Activated CD4-positive, alpha-beta T cell treated with anti-CD3 and anti-CD28 coated beads for 4 hours (primary cell): ENCODE data around the gene PPP2R1A.
"Not testable (repeated sequence)": the region's sequence is repeated elsewhere in the genome, so short reads cannot be mapped to it uniquely, and the experiment has no call there.

ENCODE experiments used
- DNase-seq, 2 donors: peaks; one replicate each; pipeline ENCODE4 v3.0.0-alpha.2; 2020

Gene PPP2R1A

DNA sequence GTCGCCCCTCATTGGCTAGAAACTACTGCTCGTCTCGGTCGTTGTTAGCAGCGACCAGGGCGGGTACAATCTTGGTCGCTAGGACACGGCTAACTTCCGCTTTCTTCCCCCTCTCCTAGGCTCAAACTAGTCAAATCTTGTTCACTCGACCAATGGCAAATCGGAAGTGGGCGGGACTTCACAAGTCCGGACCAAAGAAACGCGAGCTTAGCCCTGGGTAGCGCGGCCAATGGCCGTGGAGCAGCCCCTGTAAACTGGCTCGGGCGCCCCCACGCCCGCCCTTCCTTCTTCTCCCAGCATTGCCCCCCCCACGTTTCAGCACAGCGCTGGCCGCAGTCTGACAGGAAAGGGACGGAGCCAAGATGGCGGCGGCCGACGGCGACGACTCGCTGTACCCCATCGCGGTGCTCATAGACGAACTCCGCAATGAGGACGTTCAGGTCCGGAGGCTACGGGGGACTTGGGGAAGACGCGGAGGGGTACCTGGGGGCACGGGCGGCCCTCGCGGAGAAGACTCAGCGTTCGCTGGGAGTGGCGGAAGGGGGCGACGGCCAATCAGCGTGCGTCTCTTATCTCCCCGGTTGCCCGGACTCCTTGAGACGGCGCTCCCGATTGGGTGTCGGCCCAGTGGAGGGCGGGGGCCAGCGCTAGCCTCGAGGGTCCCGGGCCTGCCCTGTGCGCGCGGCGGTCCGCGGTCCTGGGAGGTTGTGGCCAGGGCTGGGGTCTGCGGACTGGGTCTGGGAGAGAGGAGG lies at the start of gene PPP2R1A:
Gene PPP2R1A (plus strand): TSS at position 318 of the 752 bp plus-strand sequence. CDS start 45 bp downstream, at position 363.
- DNase-seq, result peak; percentile 97 to 99

DNA sequence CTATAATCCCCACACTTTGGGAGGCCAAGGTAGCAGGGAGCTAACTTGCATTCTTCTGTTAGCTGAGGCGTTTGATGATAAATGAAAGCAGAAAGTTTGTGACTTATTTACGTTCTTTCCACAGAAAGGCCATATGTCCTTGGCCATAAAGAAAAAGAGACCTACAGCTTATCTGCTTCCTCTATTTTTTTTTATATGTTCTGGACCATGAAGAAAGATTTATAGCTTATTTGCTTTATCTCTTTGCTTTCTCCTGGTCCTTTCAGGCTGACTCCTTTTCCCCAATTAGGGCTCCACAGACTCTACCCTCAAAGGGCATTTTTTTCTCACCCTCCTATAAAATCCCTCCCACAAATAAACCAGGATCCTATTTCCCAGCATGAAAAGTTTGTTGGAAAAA lies 48.6 kb upstream of the PPP2R1A start:
- no peak for DNase-seq

DNA sequence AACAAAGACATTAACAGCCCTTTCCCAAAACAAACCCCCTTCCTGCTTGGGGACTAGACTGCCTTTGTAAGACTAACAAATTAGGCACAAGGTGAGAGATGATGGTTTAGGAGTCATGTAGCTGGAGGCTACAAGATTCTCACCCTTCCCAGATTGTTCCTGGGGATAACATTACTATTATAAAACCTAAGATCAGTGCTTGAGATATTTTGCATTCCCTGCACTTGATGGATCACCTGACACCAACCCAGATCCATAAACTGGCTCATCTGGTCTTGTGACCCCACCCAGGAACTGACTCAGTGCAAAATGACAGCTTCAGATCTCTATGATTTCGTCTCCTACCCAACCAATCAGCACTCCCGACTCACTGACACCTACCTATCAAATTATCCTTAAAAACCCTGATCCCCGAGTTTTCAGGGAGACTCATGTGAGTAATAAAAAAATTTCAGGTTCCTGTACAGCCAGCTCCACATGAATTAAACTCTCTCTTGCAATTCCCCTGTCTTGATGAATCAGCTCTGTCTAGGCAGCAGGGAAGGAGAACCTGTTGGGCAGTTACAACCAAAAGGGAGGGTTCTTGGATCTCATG lies 47.8 kb upstream of the PPP2R1A start:
- DNase-seq, result no peak

DNA sequence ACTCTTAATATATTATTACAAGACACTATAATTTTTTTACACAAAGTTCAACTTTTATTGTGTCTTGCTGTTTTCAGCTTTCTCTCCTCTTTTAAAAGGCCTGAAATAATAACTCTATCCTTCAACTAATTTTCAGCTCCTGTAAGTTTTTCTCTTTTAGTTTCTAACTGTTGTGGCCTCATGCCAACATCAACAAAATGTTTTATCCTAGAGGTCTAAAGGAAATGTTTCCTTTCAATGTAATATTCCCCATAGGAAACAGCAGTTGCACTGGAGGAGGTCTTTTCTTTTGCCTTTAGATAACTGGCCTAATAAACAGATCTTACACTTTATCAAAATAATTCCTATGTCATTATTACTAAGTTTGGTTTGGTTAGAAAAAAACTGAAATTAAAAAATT lies 41.6 kb upstream of the PPP2R1A start:
- no peak for DNase-seq

DNA sequence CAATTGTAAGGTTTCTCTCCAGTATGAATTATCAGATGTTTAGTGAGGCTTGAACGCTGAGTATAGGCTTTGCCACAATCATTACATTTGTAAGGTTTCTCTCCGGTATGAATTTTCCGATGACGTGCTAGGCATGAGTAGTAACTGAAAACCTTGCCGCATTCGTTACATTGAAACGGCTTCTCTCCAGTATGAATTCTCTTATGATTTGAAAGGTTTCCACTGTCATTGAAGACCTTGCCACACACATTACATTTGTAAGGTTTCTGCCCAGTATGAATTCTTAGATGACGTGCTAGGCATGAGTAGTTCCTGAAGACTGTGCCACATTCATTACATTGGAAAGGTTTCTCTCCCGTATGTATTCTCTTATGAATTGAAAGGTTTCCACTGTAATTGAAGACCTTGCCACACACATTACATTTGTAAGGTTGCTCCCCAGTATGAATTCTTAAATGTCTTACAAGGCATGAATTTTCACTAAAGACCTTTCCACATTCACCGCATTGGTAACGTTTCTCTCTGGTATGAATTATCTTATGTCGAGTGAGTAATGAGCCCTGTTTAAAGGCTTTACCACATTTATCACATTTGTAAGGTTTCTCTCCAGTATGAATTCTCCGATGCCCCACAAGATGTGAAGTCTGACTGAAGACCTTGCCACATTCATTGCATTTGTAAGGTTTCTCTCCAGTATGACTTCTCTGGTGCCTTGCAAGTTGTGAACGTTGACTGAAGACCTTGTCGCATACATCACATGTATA lies 34.1 kb upstream of the PPP2R1A start:
- DNase-seq, result no peak

DNA sequence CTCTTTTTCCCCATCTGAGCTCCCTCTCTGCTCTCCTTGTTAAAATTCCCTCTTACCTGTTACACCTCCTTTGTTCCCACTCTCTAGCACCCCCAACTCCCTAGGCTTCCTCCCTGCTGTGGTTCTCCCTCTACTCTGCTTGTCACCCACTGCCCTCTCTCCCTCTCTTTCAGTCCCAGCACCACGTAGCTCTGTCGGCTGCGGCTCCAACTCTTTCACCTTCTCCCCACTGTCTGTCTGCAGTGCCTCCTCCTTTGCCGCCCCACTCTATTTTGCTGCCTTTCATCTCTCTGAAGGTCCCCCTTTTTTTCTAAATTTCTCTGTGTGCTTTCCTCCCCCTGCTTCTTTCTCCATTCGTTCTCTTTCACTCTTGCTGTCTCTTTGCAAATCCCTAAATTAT lies 19.5 kb upstream of the PPP2R1A start:
- no peak for DNase-seq

DNA sequence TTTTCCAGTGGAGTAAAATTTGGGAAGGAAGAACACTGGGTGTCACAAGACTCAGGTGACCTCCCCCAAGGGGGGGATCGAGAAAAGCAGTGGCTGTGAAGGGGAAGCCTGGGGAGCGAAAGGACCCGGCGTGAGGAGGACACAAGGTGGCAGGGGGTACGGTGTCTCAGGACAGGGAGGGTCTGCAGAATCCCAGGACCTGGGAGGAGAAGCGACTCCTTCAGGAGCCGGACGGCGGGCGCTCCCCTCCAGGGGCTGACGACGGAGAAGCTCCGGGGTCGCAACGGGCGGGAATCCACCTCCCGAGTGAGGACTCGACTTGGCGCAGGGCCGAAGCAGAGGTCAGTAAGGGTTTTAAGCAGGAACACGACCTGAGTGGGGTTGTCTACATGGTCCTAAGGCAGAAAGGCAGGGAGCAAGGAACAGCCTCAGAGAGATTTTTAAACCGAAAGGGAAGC lies 19.0 kb upstream of the PPP2R1A start:
- DNase-seq, result peak in 1 of 2 donors; percentile 11

DNA sequence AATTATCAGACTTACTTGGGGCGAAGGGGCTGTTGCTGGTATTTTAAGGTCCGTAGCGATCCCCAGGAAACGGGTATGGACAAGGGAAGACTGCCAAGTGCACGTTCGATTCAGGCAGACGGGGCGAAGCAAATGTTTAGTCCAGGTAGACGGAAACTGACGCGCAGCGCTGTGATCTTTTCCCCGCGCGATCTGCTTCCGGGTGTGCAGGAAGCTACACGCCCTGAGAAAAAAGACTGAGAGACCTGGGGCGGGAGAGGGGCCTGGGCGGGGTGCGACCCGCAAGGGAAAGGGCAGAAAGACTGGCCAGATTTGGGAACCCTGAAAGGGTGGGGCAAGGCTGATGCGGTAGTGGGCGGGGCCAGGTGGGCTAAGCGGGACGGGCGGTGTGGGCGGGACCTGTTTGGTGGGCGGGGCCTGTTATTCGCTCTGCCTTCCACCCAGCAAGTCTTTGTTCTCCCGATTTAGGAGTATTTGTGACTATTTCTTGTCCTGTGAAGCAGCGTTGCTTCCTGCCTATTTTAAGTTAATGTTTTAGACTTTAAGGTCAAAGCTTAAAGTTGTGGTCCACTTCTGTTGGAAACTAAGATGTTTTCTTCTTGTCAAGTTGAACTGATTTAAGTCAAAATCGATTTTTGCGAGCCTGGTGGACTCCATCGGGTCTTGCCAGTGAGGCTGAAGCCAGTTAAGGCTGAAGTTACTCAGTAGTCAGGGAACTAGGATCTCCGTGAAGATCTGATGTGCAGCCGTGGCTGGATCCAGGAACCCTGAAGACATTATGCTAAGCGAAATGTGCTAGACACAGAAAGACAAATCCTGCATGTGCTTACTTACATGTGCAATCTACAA lies 18.3 kb upstream of the PPP2R1A start, which contains the start of gene ZNF836:
Gene ZNF836 (minus strand): TSS at position 301 of the 849 bp plus-strand sequence. CDS start 3,549 bp downstream, outside the sequence.
- peak; percentile 92 for DNase-seq

DNA sequence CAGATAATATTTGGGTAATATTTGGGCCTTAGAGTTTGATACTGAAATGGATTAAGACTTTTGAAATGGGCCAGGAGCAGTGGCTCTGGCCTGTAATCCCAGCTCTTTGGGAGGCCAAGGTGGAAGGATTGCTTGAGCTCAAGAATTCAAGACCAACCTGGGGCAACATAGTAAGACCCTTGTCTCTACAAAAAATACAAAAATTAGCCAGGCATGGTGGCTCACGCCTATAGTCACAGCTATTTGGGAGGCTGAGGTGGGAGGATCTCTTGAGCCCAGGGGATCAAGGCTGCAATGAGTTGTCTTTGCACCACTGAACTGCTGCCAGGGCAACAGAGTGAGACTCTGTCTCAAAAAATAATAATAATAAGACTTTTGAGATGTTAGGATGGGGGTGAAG lies 17.5 kb upstream of the PPP2R1A start:
- no peak for DNase-seq

DNA sequence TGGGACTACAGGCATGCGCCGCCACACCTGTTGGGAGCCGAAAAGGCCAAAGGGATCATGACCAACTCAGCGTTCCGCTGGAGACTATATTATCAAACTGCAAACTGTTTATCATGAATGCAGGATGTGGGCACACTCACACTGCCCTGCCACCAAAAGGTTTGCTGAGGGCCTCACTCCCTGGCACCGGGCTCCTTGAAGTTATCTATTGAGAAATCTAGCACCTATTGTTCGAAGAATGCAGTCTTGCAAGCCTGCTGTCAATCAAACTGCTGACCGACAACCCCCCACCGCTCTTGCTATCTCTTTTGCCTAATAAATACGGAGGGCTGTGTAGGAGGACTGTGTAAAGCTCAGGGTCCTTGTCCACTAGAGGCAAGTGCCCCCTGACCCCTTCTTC lies 13.3 kb upstream of the PPP2R1A start:
- no peak for DNase-seq

DNA sequence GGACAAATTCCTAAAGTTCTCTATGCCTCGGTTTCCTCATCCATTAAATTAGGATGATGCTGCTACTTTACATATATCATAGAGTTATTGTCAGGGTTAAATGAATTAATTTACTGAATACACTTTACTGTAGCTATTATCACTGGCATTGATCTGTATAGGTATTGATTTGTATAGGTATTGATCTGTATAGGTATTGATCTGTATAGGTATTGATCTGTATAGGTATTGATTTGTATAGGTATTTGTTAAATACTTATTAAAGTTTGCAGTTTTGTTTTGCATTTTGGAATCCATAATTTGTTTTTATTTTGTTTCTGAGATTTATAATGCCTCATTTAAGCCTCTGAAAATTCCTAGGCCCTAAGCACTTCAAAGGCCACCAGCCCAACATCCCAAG lies 2.4 kb upstream of the PPP2R1A start:
- DNase-seq, result no peak

DNA sequence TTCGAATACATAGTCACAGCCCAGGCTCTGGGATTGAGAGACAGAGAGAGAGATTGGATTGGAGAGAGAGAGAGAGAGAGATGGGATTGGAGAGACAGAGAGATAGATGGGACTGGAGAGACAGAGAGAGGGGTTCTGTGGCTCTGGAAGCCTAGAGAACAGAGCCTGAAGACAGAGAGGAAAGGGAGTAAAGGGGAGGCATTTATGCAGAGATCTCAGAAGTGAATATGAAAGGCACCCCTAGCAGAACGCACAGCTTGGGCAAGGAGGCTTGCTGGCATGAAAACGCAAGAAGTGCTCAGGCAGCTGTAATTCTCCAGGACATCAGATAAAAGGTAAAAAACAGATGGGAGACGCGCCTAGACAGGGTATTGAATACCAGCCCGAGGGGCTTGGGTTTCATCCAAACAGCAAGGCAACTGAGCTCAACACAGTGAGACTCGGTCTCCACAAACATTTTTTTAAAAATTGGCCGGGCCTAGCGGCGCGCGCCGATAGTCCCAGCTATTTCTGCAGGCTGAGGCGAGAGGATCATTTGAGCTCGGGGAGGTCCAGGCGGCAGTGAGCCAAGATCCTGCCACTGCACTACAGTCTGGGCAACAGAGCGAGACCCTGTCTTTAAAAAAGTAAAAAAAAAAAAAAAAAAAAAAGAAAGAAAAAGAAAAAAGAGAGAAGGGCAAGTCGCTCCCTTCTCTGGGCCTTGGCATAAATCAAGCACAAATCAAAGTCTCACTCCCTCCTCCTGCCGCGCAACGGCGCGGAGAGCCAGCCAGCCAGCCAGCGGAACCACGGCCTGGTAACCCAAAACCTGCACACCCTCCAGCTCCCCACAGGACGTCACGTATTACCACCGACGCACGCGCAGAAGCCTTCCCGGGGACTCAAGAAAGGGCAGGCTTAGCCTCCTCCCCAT lies 774 bp upstream of the PPP2R1A start:
- no peak for DNase-seq

DNA sequence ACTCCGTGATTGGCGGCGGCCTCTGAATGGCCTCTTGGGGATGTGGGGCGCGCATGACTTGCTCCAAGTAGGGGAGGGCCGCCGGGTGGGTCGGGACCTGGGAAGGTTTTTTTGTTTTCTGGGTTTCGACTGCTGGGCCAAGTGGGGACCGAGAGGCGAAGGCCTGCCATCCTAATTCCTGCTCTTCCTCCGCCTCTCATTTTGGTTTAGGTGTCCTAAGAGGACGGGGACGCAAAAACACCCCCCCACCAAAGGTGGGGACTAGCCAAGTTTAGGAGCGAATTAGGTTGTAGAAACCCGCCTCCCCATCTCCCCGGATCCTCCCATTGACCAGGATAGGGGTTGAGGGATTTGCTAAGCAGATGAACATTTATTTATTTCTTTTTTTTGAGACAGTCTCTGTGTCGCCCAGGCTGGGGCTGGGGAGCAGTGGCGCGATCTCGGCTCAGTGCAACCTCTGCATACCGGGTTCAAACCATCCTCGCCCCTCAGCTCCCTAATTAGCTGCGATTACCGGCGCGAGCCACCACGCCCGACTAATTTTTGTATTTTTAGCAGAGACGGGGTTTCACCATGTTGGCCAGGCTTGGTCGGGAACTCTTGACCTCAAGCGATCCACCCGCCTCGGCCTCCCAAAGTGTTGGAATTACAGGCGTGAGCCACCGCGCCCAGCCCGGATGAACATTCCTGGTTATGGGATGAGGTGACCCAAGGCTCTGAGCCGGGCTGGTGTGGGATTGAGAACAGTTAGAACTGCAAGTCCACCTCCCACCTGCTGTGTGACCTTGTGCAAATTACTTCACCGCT lies 838 bp downstream of the PPP2R1A start:
- no peak for DNase-seq

DNA sequence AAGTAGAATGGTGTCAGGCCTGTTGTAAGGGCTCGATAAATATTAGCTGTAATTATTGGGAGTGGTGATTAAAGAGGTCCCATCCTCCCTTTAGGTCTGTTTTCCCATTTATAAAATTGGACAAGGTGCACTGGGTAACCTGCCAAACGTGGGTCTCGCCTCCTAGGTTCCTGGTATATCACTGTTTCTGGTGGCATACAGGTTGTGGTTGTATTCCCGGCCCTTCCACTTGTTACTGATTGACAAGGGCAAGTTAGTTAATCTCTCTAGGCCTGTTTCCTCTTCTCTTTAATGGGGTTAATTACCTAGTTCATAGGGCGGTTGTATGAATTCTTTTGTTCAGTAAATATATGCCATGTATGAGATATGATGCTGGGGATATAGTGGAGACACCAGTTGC lies 1.5 kb downstream of the PPP2R1A start:
- no peak for DNase-seq

DNA sequence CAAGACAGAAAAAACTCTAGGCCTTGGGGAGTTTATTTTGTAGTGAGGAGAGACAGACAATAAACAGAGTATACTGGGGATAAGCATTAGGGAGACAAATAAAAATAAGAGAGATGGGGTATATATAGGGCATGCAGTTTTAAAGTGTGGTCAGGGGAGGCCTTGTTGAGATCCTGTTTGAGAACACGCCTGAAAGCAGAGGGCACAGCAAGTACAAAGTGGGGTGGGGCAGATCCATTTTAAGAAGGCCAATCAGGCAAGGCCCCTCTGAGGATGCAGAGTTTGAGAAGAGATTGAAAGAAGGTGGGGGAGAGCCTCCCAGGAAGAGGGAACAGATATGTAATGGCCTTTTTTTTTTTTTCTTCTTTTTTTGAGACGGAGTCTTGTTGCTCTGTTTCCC lies 2.1 kb downstream of the PPP2R1A start:
- no peak for DNase-seq

DNA sequence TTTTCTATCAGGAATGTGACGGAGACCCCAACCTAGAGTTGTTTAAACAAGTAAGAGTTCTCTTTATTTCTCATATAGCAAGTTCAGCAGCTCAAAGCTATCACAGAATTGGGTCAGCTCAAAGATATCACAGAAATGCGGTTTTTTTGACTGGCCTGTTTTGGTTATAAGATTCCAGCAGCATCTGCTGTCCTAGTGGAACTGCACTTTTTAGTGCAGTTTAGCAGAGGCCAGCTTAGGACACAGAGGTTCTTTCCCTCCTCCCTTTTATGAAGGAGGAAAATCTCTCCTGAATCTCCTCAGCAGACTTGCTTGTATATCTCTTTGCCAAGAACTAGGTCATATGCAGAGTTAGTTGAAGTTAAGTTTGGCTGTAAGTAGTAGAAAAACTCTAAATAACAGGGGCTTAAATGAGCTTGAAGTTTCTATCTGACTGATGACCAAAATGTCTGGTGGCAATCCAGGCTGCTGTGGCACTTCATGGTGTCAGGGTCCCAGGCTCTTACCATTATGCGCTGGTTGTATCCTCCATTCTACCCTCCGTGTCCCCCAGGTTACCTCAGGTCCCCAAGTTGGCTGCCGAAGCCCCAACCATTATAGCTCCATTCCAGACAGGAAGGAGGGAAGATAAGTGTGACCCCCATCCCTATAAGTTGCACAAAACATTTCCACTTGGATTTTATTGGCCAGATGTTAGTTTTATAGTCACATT lies 6.6 kb downstream of the PPP2R1A start:
- no peak for DNase-seq

DNA sequence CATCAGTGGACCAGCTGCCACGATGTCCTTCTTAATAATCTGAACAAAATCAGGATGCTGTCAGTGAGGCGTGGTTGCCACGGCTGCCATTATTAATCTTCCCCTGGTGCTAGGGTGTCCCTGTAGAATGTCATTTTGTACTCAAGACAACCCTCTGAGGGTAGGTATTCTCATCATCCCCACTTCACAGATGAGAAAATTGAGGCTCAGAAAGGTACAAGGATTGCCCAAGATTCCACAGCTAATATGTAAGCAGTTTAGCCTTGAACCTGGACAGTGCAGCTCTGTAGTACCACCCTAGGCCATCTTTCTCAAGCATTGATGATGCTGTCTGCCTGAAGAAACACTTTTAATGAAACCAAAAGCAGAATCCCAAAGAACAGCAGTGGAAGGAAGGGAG lies 8.1 kb downstream of the PPP2R1A start:
- no peak for DNase-seq

DNA sequence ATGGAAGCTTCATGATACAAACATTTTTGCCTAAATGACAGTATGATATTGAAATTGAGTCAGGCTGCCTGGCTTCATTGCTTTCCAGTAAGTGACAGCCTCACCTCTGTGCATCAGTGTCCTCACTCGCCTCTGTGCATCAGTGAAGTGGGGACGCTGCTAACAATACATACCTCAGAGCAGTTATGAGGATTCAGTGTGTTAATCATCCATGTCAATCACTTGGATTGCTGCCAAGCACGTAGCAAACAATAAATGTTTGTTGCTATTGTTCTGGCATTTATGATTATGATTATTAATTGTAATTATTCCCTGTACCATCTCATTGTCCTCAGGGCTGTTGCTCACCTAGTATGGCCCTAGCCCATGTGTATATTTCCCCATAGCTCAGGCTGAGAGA lies 8.8 kb downstream of the PPP2R1A start:
- DNase-seq, result no peak

DNA sequence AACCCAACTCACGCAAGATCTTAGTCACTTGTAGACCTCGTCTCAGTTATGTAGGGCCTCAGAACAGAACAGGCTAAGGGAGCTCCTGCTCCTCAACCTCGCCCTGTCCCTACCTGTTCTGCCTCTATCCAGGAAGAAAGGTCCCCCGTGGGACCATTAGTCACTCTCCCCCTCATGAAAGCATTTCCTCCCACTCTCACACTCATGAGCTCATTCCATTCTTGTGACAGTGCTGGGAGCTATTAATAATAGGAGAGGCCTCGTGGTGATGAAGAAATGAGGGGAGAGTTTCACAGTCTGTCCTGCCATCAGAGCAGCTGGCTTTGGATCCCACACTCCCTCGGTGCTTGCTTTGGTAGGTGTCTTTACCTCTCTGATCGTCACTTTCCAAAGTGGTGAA lies 10.2 kb downstream of the PPP2R1A start:
- DNase-seq, result no peak

DNA sequence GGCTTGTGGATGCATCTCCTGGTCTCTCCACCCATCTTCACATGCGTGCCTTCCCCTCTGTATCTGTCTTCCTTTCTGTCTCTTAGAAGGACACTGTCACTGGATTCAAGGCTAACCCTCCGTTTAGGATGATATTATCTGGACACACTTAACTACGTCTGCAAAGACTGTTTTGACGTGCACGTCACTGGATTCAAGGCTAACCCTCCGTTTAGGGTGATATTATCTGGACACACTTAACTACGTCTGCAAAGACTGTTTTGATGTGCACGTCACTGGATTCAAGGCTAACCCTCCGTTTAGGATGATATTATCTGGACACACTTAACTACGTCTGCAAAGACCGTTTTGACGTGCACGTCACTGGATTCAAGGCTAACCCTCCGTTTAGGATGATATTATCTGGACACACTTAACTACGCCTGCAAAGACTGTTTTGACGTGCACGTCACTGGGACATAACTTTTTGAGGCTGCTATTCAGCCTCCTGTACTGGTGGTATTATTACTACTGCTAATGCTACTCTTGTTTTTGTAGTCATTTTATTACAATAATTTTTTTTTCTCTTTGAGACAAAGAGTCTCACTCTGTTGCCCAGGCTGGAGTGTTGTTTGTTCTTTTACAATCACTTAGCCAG lies 11.0 kb downstream of the PPP2R1A start:
- not testable (repeated sequence) for DNase-seq
